Neural cell (in vitro differentiated cells): Measurements from ENCODE around the gene DLG4.

Source experiments
- POLR2AphosphoS5 ChIP-seq: IDR thresholded peaks from 2 replicates; pipeline ENCODE4 v1.6.1; 2012
- TF ChIP-seq, protein P1 (sequence below): fragments of 450-650 bp; IDR thresholded peaks from 2 replicates; pipeline ENCODE4 v1.5.1; 2014; ENCODE audit warnings: antibody characterized with exemption, mild to moderate bottlenecking, moderate library complexity; ENCODE audit not compliant: poor library complexity, severe bottlenecking

DNA sequence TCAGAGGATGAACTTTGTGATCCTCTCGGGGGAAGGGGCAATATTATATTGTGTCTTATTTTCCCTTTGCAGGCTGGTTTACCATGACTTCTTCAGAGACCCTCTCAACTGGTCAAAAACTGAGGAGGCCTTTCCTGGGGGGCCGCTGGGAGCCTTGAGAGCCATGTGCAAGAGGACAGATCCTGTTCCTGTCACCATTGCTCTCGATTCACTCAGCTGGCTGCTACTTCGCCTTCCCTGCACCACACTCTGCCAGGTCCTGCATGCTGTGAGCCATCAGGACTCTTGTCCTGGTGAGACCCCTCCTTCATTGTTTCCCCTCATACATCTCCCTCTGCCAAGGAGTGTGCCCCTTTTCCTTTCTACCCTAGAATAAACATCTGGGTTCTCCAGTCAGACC lies 34.9 kb upstream of the DLG4 start:
- TF ChIP-seq, protein P1, sequence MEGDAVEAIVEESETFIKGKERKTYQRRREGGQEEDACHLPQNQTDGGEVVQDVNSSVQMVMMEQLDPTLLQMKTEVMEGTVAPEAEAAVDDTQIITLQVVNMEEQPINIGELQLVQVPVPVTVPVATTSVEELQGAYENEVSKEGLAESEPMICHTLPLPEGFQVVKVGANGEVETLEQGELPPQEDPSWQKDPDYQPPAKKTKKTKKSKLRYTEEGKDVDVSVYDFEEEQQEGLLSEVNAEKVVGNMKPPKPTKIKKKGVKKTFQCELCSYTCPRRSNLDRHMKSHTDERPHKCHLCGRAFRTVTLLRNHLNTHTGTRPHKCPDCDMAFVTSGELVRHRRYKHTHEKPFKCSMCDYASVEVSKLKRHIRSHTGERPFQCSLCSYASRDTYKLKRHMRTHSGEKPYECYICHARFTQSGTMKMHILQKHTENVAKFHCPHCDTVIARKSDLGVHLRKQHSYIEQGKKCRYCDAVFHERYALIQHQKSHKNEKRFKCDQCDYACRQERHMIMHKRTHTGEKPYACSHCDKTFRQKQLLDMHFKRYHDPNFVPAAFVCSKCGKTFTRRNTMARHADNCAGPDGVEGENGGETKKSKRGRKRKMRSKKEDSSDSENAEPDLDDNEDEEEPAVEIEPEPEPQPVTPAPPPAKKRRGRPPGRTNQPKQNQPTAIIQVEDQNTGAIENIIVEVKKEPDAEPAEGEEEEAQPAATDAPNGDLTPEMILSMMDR = no peak
- no peak for TF ChIP-seq POLR2AphosphoS5
